Endodermal cell (in vitro differentiated cells): ENCODE results near the gene CARD11. TPM values are rescaled to one million over a fixed set of nuclear protein-coding genes. Genes with fewer than 3 reads are reported as not detected.

Experiments
- DNase-seq: peaks from one replicate; pipeline ENCODE4 v3.0.0-alpha.2; 2017
- H3K27ac ChIP-seq: 2 replicates; pipeline ENCODE4 v1.5.1; 2013; ENCODE audit warnings: mild to moderate bottlenecking, low read depth, low read length, moderate library complexity
- H3K27me3 ChIP-seq: 2 replicates; pipeline ENCODE4 v1.6.1; 2013; ENCODE audit warnings: mild to moderate bottlenecking, low read length, moderate library complexity; ENCODE audit not compliant: insufficient read depth, control insufficient read depth, poor library complexity, severe bottlenecking
- H3K36me3 ChIP-seq: 2 replicates; pipeline ENCODE4 v1.7.0; 2013; ENCODE audit warnings: mild to moderate bottlenecking, low read length, moderate library complexity; ENCODE audit not compliant: control insufficient read depth, insufficient read depth
- H3K4me1 ChIP-seq: one replicate; pipeline ENCODE4 v1.7.0; 2013; ENCODE audit warnings: low read length; ENCODE audit not compliant: control insufficient read depth, insufficient read depth
- H3K4me3 ChIP-seq: 2 replicates; pipeline ENCODE4 v1.5.1; 2013; ENCODE audit warnings: mild to moderate bottlenecking, low read length, moderate library complexity
- H3K9ac ChIP-seq: 2 replicates; pipeline ENCODE4 v1.6.1; 2013; ENCODE audit warnings: mild to moderate bottlenecking, low read length, moderate library complexity; ENCODE audit not compliant: poor library complexity, severe bottlenecking; ENCODE audit errors: extremely low read depth
- H3K9me3 ChIP-seq: 2 replicates; pipeline ENCODE4 v1.6.1; 2013; ENCODE audit warnings: mild to moderate bottlenecking, low read length, moderate library complexity; ENCODE audit not compliant: control insufficient read depth
- H3K27ac Mint-ChIP-seq: 2 replicates; pipeline ENCODE4 v1.8.0; 2020; ENCODE audit warnings: mixed read lengths
- H3K27me3 Mint-ChIP-seq: 2 replicates; pipeline ENCODE4 v1.8.0; 2021; ENCODE audit warnings: mild to moderate bottlenecking, mixed read lengths; ENCODE audit not compliant: insufficient read depth
- H3K36me3 Mint-ChIP-seq: 2 replicates; pipeline ENCODE4 v1.8.0; 2020; ENCODE audit warnings: low read depth, mixed read lengths
- H3K4me1 Mint-ChIP-seq: 2 replicates; pipeline ENCODE4 v1.8.0; 2020; ENCODE audit warnings: mixed read lengths
- H3K4me3 Mint-ChIP-seq: 2 replicates; pipeline ENCODE4 v1.8.0; 2020; ENCODE audit warnings: mild to moderate bottlenecking, moderate library complexity, mixed read lengths
- H3K9me3 Mint-ChIP-seq: 2 replicates; pipeline ENCODE4 v1.8.0; 2020; ENCODE audit warnings: mild to moderate bottlenecking, mixed read lengths
- CTCF ChIP-seq: fragments of 200-600 bp; sonication (generic); conservative IDR thresholded peaks from 2 replicates; pipeline ENCODE4 v1.5.0; 2021; ENCODE audit warnings: antibody characterized with exemption, mild to moderate bottlenecking
- WGBS, 2 experiments: methylation state at CpG; one replicate each; pipeline versions ENCODE4 v1.1.5 to v1.1.7; 2013; ENCODE audit warnings: missing lambda C conversion rate in 2 of 2, mixed read lengths in 1 of 2; ENCODE audit not compliant: insufficient coverage in 1 of 2, insufficient read length in 1 of 2; 5-methylcytosine and 5-hydroxymethylcytosine counted together
- total RNA-seq, 2 donors: library from RNA; stranded (reverse); fragmentation: NEBNext Ultra II Directional in 1 of 2; extraction: Animal tissue kit (Norgen Biotek cat#: 25700) in 1 of 2; gene quantifications; 2 replicates in 1 of 2; 3 replicates in 1 of 2; pipeline ENCODE4 v1.2.1, GENCODE V29; 2021

The CARD11 gene
- total RNA-seq, 2 donors from 2014 or later, result 7.2 to 10.8 TPM

GRCh38 chr7:2982831-2983230 is 60.8 kb downstream of the CARD11 start:
- Mint-ChIP-seq H3K4me3 (no peak overlapping the region), H3K27ac (no peak overlapping the region), H3K36me3 (no peaks in the 10 kb centered on the region), H3K9me3 (peaks cover 6% of the 10 kb centered on the region), H3K4me1 (peaks cover 11% of the 10 kb centered on the region), H3K27me3 (no peaks in the 10 kb centered on the region)
- WGBS, 2 experiments, result 94 to 100% methylated on average over 2 to 7 of the region's 7 CpGs
- Histone ChIP-seq H3K27ac (no peak overlapping the region), H3K9me3 (no peaks in the 10 kb centered on the region), H3K4me1 (peaks cover 7% of the 10 kb centered on the region), H3K36me3 (no peaks in the 10 kb centered on the region), H3K4me3 (no peak overlapping the region), H3K27me3 (no peaks in the 10 kb centered on the region), H3K9ac (no peak overlapping the region)
- no peak for TF ChIP-seq CTCF
- no peak for DNase-seq

- H3K27ac Mint-ChIP-seq, result no peak overlapping the region
- Histone ChIP-seq H3K27me3 (no peaks in the 10 kb centered on the region), H3K4me1 (peaks cover 7% of the 10 kb centered on the region), H3K4me3 (no peak overlapping the region), H3K36me3 (no peaks in the 10 kb centered on the region), H3K9ac (no peak overlapping the region), H3K9me3 (no peaks in the 10 kb centered on the region), H3K27ac (no peak overlapping the region)
- DNase-seq, result no peak
- WGBS, 2 experiments, result 96 to 99% methylated on average over 11 of the region's 11 CpGs
- no peaks in the 10 kb centered on the region for H3K36me3 Mint-ChIP-seq
- no peak overlapping the region for H3K4me3 Mint-ChIP-seq
- no peaks in the 10 kb centered on the region for H3K27me3 Mint-ChIP-seq
- H3K4me1 Mint-ChIP-seq, result peaks cover 11% of the 10 kb centered on the region
- TF ChIP-seq CTCF, result no peak
- H3K9me3 Mint-ChIP-seq, result peaks cover 4% of the 10 kb centered on the region
Measured at GRCh38 chr7:2982401-2982800, 61.3 kb downstream of the CARD11 start.

- no peak overlapping the region for H3K9ac ChIP-seq
- H3K27ac ChIP-seq, result no peak overlapping the region
- Mint-ChIP-seq H3K27me3 (no peaks in the 10 kb centered on the region), H3K4me3 (no peak overlapping the region), H3K27ac (no peak overlapping the region), H3K9me3 (no peaks in the 10 kb centered on the region), H3K4me1 (peaks cover 11% of the 10 kb centered on the region), H3K36me3 (no peaks in the 10 kb centered on the region)
- 92 to 96% methylated on average over 7 to 8 of the region's 8 CpGs for WGBS, 2 experiments
- no peaks in the 10 kb centered on the region for H3K9me3 ChIP-seq
- peaks cover 7% of the 10 kb centered on the region for H3K4me1 ChIP-seq
- H3K36me3 ChIP-seq, result no peaks in the 10 kb centered on the region
- no peaks in the 10 kb centered on the region for H3K27me3 ChIP-seq
- H3K4me3 ChIP-seq, result no peak overlapping the region
- TF ChIP-seq CTCF, result no peak
- DNase-seq, result no peak
Measured at GRCh38 chr7:2981103-2981480, 62.6 kb downstream of the CARD11 start.
